ENCODE data around the gene RANBP3L. TPM values are rescaled to one million over a fixed set of nuclear protein-coding genes. Genes with fewer than 3 reads are reported as not detected.

RANBP3L gene
- total and polyA plus RNA-seq, 10 of the 15 experiments (the other 5 are each of a cell fraction or from before 2014, with no cell fraction given) = 0.02 to 0.29 (median 0.06) TPM; not detected in 4

DNA sequence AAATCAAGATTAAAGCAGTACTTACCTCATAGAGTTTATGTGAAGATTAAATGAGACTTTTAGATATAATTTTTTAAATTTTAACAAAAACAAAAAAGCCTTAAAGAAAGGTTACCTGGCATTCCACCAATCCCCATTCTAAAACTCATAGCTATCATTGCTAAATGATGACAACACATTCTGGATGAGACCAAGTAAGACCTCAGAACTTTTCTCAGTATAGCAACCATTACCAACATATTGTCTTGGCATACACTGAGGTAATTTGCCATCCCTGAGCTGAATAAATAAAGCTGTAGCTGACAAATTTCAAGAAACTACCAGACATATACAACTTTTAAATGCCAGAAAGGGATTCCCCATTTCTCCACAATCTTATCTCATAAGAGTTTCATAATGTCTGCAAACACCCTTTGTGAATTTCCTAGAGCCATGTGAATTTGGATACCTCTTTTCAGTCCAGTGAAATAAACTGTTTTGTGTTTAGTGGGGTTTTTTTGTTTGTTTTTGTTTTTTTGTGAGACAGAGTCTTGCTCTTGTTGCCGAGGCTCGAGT lies 29.5 kb downstream of the RANBP3L start (continued):
- TF ChIP-seq, protein P1, sequence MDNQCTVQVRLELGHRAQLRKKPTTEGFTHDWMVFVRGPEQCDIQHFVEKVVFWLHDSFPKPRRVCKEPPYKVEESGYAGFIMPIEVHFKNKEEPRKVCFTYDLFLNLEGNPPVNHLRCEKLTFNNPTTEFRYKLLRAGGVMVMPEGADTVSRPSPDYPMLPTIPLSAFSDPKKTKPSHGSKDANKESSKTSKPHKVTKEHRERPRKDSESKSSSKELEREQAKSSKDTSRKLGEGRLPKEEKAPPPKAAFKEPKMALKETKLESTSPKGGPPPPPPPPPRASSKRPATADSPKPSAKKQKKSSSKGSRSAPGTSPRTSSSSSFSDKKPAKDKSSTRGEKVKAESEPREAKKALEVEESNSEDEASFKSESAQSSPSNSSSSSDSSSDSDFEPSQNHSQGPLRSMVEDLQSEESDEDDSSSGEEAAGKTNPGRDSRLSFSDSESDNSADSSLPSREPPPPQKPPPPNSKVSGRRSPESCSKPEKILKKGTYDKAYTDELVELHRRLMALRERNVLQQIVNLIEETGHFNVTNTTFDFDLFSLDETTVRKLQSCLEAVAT (IDR thresholded peaks at IDR 0.05) = no peak
- TF ChIP-seq NR2F1 (conservative IDR thresholded peaks at IDR 0.05) = no peak
- TF ChIP-seq, protein P2, sequence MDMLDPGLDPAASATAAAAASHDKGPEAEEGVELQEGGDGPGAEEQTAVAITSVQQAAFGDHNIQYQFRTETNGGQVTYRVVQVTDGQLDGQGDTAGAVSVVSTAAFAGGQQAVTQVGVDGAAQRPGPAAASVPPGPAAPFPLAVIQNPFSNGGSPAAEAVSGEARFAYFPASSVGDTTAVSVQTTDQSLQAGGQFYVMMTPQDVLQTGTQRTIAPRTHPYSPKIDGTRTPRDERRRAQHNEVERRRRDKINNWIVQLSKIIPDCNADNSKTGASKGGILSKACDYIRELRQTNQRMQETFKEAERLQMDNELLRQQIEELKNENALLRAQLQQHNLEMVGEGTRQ (IDR thresholded peaks at IDR 0.05; ENCODE audit: borderline replicate concordance, low read depth, low read length) = no peak
- TF ChIP-seq, protein P3, sequence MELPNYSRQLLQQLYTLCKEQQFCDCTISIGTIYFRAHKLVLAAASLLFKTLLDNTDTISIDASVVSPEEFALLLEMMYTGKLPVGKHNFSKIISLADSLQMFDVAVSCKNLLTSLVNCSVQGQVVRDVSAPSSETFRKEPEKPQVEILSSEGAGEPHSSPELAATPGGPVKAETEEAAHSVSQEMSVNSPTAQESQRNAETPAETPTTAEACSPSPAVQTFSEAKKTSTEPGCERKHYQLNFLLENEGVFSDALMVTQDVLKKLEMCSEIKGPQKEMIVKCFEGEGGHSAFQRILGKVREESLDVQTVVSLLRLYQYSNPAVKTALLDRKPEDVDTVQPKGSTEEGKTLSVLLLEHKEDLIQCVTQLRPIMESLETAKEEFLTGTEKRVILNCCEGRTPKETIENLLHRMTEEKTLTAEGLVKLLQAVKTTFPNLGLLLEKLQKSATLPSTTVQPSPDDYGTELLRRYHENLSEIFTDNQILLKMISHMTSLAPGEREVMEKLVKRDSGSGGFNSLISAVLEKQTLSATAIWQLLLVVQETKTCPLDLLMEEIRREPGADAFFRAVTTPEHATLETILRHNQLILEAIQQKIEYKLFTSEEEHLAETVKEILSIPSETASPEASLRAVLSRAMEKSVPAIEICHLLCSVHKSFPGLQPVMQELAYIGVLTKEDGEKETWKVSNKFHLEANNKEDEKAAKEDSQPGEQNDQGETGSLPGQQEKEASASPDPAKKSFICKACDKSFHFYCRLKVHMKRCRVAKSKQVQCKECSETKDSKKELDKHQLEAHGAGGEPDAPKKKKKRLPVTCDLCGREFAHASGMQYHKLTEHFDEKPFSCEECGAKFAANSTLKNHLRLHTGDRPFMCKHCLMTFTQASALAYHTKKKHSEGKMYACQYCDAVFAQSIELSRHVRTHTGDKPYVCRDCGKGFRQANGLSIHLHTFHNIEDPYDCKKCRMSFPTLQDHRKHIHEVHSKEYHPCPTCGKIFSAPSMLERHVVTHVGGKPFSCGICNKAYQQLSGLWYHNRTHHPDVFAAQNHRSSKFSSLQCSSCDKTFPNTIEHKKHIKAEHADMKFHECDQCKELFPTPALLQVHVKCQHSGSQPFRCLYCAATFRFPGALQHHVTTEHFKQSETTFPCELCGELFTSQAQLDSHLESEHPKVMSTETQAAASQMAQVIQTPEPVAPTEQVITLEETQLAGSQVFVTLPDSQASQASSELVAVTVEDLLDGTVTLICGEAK (IDR thresholded peaks at IDR 0.05; ENCODE audit: borderline replicate concordance) = no peak
